Measurements from ENCODE around the gene DNAJB1.
"Not testable (repeated sequence)": the region's sequence is repeated elsewhere in the genome, so short reads cannot be mapped to it uniquely, and the experiment has no call there.

Gene DNAJB1

GRCh38 chr19:14517840-14518505 is at the start of gene DNAJB1:
DNAJB1 (minus strand) TSS chr19:14518397; CDS start chr19:14518349, 48 bp downstream.
- Histone ChIP-seq H3K27ac (peak within 1 kb of the TSS; percentile 98 to 100), H3K4me3 (peak within 1 kb of the TSS; percentile 87)
- peak; percentile 90 for DNase-seq (ENCODE audit: low spot score)
- no peak for TF ChIP-seq CTCF (IDR thresholded peaks at IDR 0.05)

- Histone ChIP-seq H3K27ac (no peak overlapping the region), H3K4me3 (no peak overlapping the region)
- no peak for DNase-seq (ENCODE audit: low spot score)
- TF ChIP-seq CTCF (IDR thresholded peaks at IDR 0.05), result no peak
These were observed 48.9 kb upstream of the DNAJB1 start for GRCh38 chr19:14567079-14567478.

GRCh38 chr19:14566712-14567077 is 48.5 kb upstream of the DNAJB1 start:
- no peak overlapping the region for H3K4me3 ChIP-seq
- TF ChIP-seq CTCF (IDR thresholded peaks at IDR 0.05), result no peak
- no peak overlapping the region for H3K27ac ChIP-seq
- no peak for DNase-seq (ENCODE audit: low spot score)

GRCh38 chr19:14565765-14566711 is 47.8 kb upstream of the DNAJB1 start:
- no peak for DNase-seq (ENCODE audit: low spot score)
- H3K4me3 ChIP-seq, result no peak overlapping the region
- TF ChIP-seq CTCF (IDR thresholded peaks at IDR 0.05), result no peak
- no peak overlapping the region for H3K27ac ChIP-seq

- Histone ChIP-seq H3K27ac (no peak overlapping the region), H3K4me3 (no peak overlapping the region)
- no peak for TF ChIP-seq CTCF (IDR thresholded peaks at IDR 0.05)
- DNase-seq (ENCODE audit: low spot score), result no peak
These were observed 47.1 kb upstream of the DNAJB1 start for GRCh38 chr19:14565298-14565679.

GRCh38 chr19:14564652-14565297 is 46.6 kb upstream of the DNAJB1 start:
- DNase-seq (ENCODE audit: low spot score), result not testable (repeated sequence)

GRCh38 chr19:14563989-14564651 is 45.9 kb upstream of the DNAJB1 start:
- no peak for DNase-seq (ENCODE audit: low spot score)
- Histone ChIP-seq H3K4me3 (no peak overlapping the region), H3K27ac (no peak overlapping the region)
- no peak for TF ChIP-seq CTCF (IDR thresholded peaks at IDR 0.05)

More at GRCh38 chr19:14564652-14565297, 46.6 kb upstream of the DNAJB1 start:
- H3K27ac ChIP-seq, H3K4me3 ChIP-seq: not testable (repeated sequence)
